DOHH2 (cell line): ENCODE measurements around the gene CEP41.

Experiments
- H3F3A ChIP-seq: fragments of 200-600 bp; sonication (generic), shearing (Covaris generic); 2 replicates; pipeline ENCODE4 v1.6.0; 2016; ENCODE audit warnings: antibody characterized with exemption, mild to moderate bottlenecking; ENCODE audit not compliant: control insufficient read depth, insufficient read depth
- H3K27ac ChIP-seq: fragments of 200-600 bp; sonication (generic); 2 replicates; pipeline ENCODE4 v1.5.1; 2014; ENCODE audit warnings: low read depth, mild to moderate bottlenecking, low read length, moderate library complexity
- H3K27me3 ChIP-seq: fragments of 200-600 bp; sonication (generic); 2 replicates; pipeline ENCODE4 v1.6.1; 2014; ENCODE audit warnings: mild to moderate bottlenecking, low read length, mixed read lengths; ENCODE audit not compliant: control insufficient read depth
- H3K36me3 ChIP-seq: fragments of 200-600 bp; sonication (generic); 2 replicates; pipeline ENCODE4 v1.6.1; 2014; ENCODE audit warnings: mild to moderate bottlenecking, low read length, moderate library complexity, mixed read lengths; ENCODE audit not compliant: control insufficient read depth
- H3K4me1 ChIP-seq: fragments of 200-600 bp; sonication (generic); 2 replicates; pipeline ENCODE4 v1.6.1; 2014; ENCODE audit warnings: mild to moderate bottlenecking, low read length, mixed read lengths; ENCODE audit not compliant: control insufficient read depth
- H3K4me2 ChIP-seq: fragments of 200-600 bp; sonication (generic); 2 replicates; pipeline ENCODE4 v1.6.0; 2014; ENCODE audit warnings: mild to moderate bottlenecking, low read length, moderate library complexity
- H3K4me3 ChIP-seq: fragments of 200-600 bp; sonication (generic); 2 replicates; pipeline ENCODE4 v1.5.1; 2014; ENCODE audit warnings: mild to moderate bottlenecking, low read length, mixed read lengths
- H3K79me2 ChIP-seq: fragments of 200-600 bp; sonication (generic); 2 replicates; pipeline ENCODE4 v1.6.1; 2014; ENCODE audit warnings: mild to moderate bottlenecking, low read length, mixed read lengths; ENCODE audit not compliant: control insufficient read depth
- H3K9me2 ChIP-seq: fragments of 200-600 bp; sonication (generic); replicated peaks from 2 replicates; pipeline ENCODE4 v1.6.1; 2014; ENCODE audit warnings: mild to moderate bottlenecking, low read length, mixed read lengths; ENCODE audit not compliant: control insufficient read depth
- H3K9me3 ChIP-seq: fragments of 200-600 bp; sonication (generic); 2 replicates; pipeline ENCODE4 v1.6.1; 2014; ENCODE audit warnings: antibody characterized with exemption, low read length, mixed read lengths; ENCODE audit not compliant: control insufficient read depth, insufficient read depth
- H4K20me1 ChIP-seq: fragments of 200-600 bp; sonication (generic); 2 replicates; pipeline ENCODE4 v1.6.0; 2014; ENCODE audit warnings: low read depth, mild to moderate bottlenecking, antibody characterized with exemption, low read length, moderate library complexity; ENCODE audit not compliant: control insufficient read depth, insufficient read depth
- CTCF ChIP-seq: fragments of 200-600 bp; sonication (generic); IDR thresholded peaks from one replicate; pipeline ENCODE4 v1.5.1; 2014; ENCODE audit warnings: antibody characterized with exemption, mild to moderate bottlenecking, low read depth, low read length; ENCODE audit not compliant: poor library complexity, severe bottlenecking
- EZH2phosphoT487 ChIP-seq: fragments of 200-600 bp; sonication (generic); IDR thresholded peaks from 2 replicates; pipeline ENCODE4 v1.6.1; 2017; ENCODE audit warnings: borderline replicate concordance, mild to moderate bottlenecking, antibody characterized with exemption, low read length, moderate library complexity, mixed read lengths

CEP41 gene

GRCh38 chr7:130401578-130401977, 39.2 kb downstream of the CEP41 start:
- no peaks in the 10 kb centered on the region for H3K9me2 ChIP-seq
- H3K36me3 ChIP-seq = peaks cover 29% of the 10 kb centered on the region
- no peaks in the 10 kb centered on the region for H3K79me2 ChIP-seq
- TF ChIP-seq CTCF = no peak
- TF ChIP-seq EZH2phosphoT487 = no peak
- H3K27ac ChIP-seq = no peak overlapping the region
- H3K27me3 ChIP-seq = no peaks in the 10 kb centered on the region
- H3K4me2 ChIP-seq = no peak overlapping the region
- H3K4me3 ChIP-seq = no peak overlapping the region
- H3K9me3 ChIP-seq = no peaks in the 10 kb centered on the region
- no peaks in the 10 kb centered on the region for H4K20me1 ChIP-seq
- no peaks in the 10 kb centered on the region for H3F3A ChIP-seq
- no peaks in the 10 kb centered on the region for H3K4me1 ChIP-seq

GRCh38 chr7:130401101-130401500, 39.7 kb downstream of the CEP41 start:
- H3K4me3 ChIP-seq = no peak overlapping the region
- no peaks in the 10 kb centered on the region for H3K4me1 ChIP-seq
- no peak overlapping the region for H3K4me2 ChIP-seq
- H4K20me1 ChIP-seq = no peaks in the 10 kb centered on the region
- no peaks in the 10 kb centered on the region for H3K27me3 ChIP-seq
- H3K79me2 ChIP-seq = no peaks in the 10 kb centered on the region
- no peaks in the 10 kb centered on the region for H3F3A ChIP-seq
- TF ChIP-seq CTCF (no peak), EZH2phosphoT487 (no peak)
- no peaks in the 10 kb centered on the region for H3K9me2 ChIP-seq
- H3K9me3 ChIP-seq = no peaks in the 10 kb centered on the region
- H3K27ac ChIP-seq = no peak overlapping the region
- H3K36me3 ChIP-seq = peaks cover 29% of the 10 kb centered on the region

- Histone ChIP-seq H3K79me2 (no peaks in the 10 kb centered on the region), H4K20me1 (no peaks in the 10 kb centered on the region), H3K9me2 (no peaks in the 10 kb centered on the region), H3F3A (no peaks in the 10 kb centered on the region), H3K9me3 (no peaks in the 10 kb centered on the region), H3K36me3 (peaks cover 29% of the 10 kb centered on the region), H3K4me3 (no peak overlapping the region), H3K4me2 (no peak overlapping the region), H3K27ac (no peak overlapping the region), H3K4me1 (no peaks in the 10 kb centered on the region), H3K27me3 (no peaks in the 10 kb centered on the region)
- TF ChIP-seq EZH2phosphoT487 = no peak
- no peak for TF ChIP-seq CTCF
These were observed 40.7 kb downstream of the CEP41 start for GRCh38 chr7:130400120-130400572.
